ENCODE data around the gene SLC35G3. TPM values are rescaled to one million over a fixed set of nuclear protein-coding genes. Genes with fewer than 3 reads are reported as not detected.

Gene SLC35G3
- polyA plus RNA-seq, 3 donors: not detected

- peaks cover 0 to 2% (median 0%) of the 10 kb centered on the region in 7 donors for H3K9me3 Mint-ChIP-seq
- H3K27me3 ChIP-seq (ENCODE audit: control insufficient read depth in 2 of 2, insufficient read depth in 2 of 2, low read length in 2 of 2): no peaks in the 10 kb centered on the region
- no peaks in the 10 kb centered on the region for H3K9me3 ChIP-seq (replicated peaks in 1 of 2; ENCODE audit: control insufficient read depth in 1 of 2, insufficient read depth in 1 of 2, low read length in 2 of 2)
- H3K27ac Mint-ChIP-seq: no peak overlapping the region
- no peak overlapping the region for H3K4me2 ChIP-seq (replicated peaks; ENCODE audit: extremely low read depth, low read length, poor library complexity, severe bottlenecking)
- WGBS (ENCODE audit: insufficient coverage): 100% methylated on average over 1 of the region's 4 CpGs
- H3K4me3 ChIP-seq (replicated peaks in 1 of 3; ENCODE audit: low read depth in 2 of 3, low read length in 3 of 3): no peak overlapping the region
- no peak for DNase-seq
- H3K36me3 Mint-ChIP-seq: no peaks in the 10 kb centered on the region
- H2AFZ ChIP-seq (ENCODE audit: insufficient read depth, low read depth, low read length, poor library complexity, severe bottlenecking): no peak overlapping the region
- no peak overlapping the region for H3K4me3 Mint-ChIP-seq
- no peaks in the 10 kb centered on the region for H3K79me2 ChIP-seq (ENCODE audit: insufficient read depth, low read length)
- peaks cover 13% of the 10 kb centered on the region for H3K4me1 Mint-ChIP-seq
- peaks cover 4 to 8% of the 10 kb centered on the region in 2 donors for H3K4me1 ChIP-seq (ENCODE audit: control insufficient read depth in 1 of 2, insufficient read depth in 2 of 2, low read length in 2 of 2)
- no peak overlapping the region for H3K27ac ChIP-seq (ENCODE audit: low read depth in 1 of 2, low read length in 2 of 2)
- no peaks in the 10 kb centered on the region for H4K20me1 ChIP-seq (ENCODE audit: insufficient read depth, low read length)
- TF ChIP-seq CTCF (IDR thresholded peaks at IDR 0.05): no peak
- H3K36me3 ChIP-seq (replicated peaks in 1 of 2; ENCODE audit: control insufficient read depth in 1 of 2, insufficient read depth in 2 of 2, low read length in 2 of 2): no peaks in the 10 kb centered on the region
- peaks cover 5 to 9% (median 8%) of the 10 kb centered on the region in 3 donors for H3K27me3 Mint-ChIP-seq (ENCODE audit: low read depth in 3 of 3)
- intact Hi-C loops (cut with micrococcal nuclease): loop anchor here in 1 of 2 donors (10.0 kb wide), 1 partner anchor 582 kb away; no protein-coding TSS in a partner anchor
- H3K9ac ChIP-seq (ENCODE audit: insufficient read depth, low read length, poor library complexity, severe bottlenecking): no peak overlapping the region
Observed at GRCh38 chr17:35162755-35163154, 31.4 kb downstream of the SLC35G3 start.

GRCh38 chr17:35161281-35161761, 32.9 kb downstream of the SLC35G3 start:
- Histone ChIP-seq H3K9me3 (replicated peaks in 1 of 2; ENCODE audit: control insufficient read depth in 1 of 2, insufficient read depth in 1 of 2, low read length in 2 of 2) (no peaks in the 10 kb centered on the region), H3K9ac (ENCODE audit: insufficient read depth, low read length, poor library complexity, severe bottlenecking) (no peak overlapping the region), H3K79me2 (ENCODE audit: insufficient read depth, low read length) (no peaks in the 10 kb centered on the region), H3K4me2 (replicated peaks; ENCODE audit: extremely low read depth, low read length, poor library complexity, severe bottlenecking) (no peak overlapping the region), H3K27ac (ENCODE audit: low read depth in 1 of 2, low read length in 2 of 2) (no peak overlapping the region), H3K4me1 (ENCODE audit: control insufficient read depth in 1 of 2, insufficient read depth in 2 of 2, low read length in 2 of 2) (peaks cover 4 to 8% of the 10 kb centered on the region in 2 donors), H3K4me3 (replicated peaks in 1 of 3; ENCODE audit: low read depth in 2 of 3, low read length in 3 of 3) (no peak overlapping the region), H4K20me1 (ENCODE audit: insufficient read depth, low read length) (no peaks in the 10 kb centered on the region), H3K27me3 (ENCODE audit: control insufficient read depth in 2 of 2, insufficient read depth in 2 of 2, low read length in 2 of 2) (no peaks in the 10 kb centered on the region), H3K36me3 (replicated peaks in 1 of 2; ENCODE audit: control insufficient read depth in 1 of 2, insufficient read depth in 2 of 2, low read length in 2 of 2) (no peaks in the 10 kb centered on the region), H2AFZ (ENCODE audit: insufficient read depth, low read depth, low read length, poor library complexity, severe bottlenecking) (no peak overlapping the region)
- Mint-ChIP-seq H3K36me3 (no peaks in the 10 kb centered on the region), H3K4me1 (peaks cover 13% of the 10 kb centered on the region), H3K27me3 (ENCODE audit: low read depth in 3 of 3) (peaks cover 4 to 8% (median 7%) of the 10 kb centered on the region in 3 donors), H3K27ac (no peak overlapping the region), H3K9me3 (peaks cover 0 to 2% (median 0%) of the 10 kb centered on the region in 7 donors), H3K4me3 (no peak overlapping the region)
- no peak for TF ChIP-seq CTCF (IDR thresholded peaks at IDR 0.05)
- peak in 1 of 3 donors; percentile 3 for DNase-seq
- intact Hi-C loops (cut with micrococcal nuclease): loop anchor here in 1 of 2 donors (10.0 kb wide), 1 partner anchor 583 kb away; no protein-coding TSS in a partner anchor
- 28% methylated on average over 3 of the region's 3 CpGs for WGBS (ENCODE audit: insufficient coverage)
